Measurements from ENCODE around the gene CDKAL1.
"Not testable (repeated sequence)": the region's sequence is repeated elsewhere in the genome, so short reads cannot be mapped to it uniquely, and the experiment has no call there.

Gene CDKAL1

GRCh38 chr6:20599302-20600051 is 65.2 kb downstream of the CDKAL1 start:
- DNase-seq (ENCODE audit: low read depth) = no peak

GRCh38 chr6:20600831-20601230 is 66.6 kb downstream of the CDKAL1 start:
- no peak for DNase-seq (ENCODE audit: low read depth)

GRCh38 chr6:20604159-20604558 is 69.9 kb downstream of the CDKAL1 start:
- DNase-seq (ENCODE audit: low read depth) = no peak

DNA sequence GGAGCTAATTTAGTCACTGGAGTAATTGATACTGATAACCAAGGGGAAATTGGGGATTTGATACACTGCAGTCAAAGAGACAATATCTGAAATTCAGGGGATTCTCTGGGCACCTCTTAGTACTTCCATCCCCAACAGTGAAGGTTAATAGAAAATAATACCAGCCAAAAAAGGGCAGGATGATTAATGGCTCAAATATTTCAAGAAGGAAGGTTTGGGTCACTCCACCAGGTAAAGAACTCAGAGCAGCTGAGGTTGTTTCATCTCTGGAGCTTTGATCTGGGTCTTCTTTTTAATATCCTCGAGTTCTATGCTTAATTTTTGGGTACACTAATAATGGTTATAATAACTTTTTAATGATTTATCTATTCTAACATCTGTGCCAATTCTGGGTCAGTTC is 70.8 kb downstream of the CDKAL1 start:
- DNase-seq (ENCODE audit: low read depth) = no peak

DNA sequence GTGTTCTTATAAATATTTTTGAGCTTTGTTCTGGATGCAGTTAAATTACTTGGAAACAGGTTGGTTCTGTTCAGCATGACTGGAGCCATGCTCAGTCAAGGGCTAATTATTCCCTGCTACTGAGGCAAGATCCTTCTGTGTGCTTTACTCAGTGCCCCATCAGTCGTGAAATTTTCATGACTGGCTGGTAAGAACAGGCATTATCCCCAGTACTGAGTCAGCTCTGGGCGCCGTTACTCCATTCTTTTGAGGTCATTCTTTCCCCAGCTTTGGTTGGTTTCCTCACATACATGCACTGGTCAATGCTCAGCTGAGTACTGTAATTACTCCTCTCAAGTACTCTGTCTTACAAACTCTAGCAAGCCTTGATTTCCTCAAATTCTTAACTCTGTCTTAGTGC is 71.3 kb downstream of the CDKAL1 start:
- DNase-seq (ENCODE audit: low read depth) = no peak

DNA sequence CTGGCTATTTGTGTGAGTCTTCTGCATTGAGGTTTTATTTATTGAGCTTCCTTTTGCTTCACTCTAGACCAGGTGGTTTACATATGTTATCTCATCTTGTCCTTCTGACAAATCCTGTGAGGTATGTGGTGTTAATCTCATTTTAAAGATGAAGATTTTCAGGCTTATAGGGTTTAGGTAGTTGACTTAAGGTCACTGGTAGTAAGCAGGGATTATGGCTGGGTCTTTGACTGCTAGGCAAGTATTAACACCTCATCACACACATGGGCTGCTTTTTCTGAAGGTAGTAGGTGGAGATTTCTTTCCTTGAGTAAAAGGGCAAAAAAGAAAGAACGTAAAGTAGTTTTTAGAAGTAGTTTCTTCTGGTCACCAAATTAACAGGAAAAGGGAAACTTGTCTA is 72.6 kb downstream of the CDKAL1 start:
- DNase-seq (ENCODE audit: low read depth) = no peak

DNA sequence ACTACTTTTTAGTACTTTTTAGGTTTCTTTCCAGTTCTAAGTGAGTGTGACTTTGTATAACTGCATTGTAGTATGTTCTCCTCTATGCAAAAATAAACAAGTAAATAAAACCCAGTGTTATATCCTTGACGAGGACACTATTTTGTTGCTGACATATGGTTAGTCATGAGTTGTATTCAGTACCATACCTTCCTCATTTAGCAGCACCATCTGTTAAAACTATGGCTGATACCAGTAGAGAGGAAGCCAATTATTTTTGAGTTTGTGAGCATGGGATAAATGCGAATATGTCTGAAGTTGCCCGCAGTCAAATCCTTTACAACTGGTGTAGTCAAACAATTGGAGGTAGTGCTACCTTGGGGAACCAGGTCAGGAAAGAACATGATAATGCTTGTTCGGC is 74.1 kb downstream of the CDKAL1 start:
- no peak for DNase-seq (ENCODE audit: low read depth)

DNA sequence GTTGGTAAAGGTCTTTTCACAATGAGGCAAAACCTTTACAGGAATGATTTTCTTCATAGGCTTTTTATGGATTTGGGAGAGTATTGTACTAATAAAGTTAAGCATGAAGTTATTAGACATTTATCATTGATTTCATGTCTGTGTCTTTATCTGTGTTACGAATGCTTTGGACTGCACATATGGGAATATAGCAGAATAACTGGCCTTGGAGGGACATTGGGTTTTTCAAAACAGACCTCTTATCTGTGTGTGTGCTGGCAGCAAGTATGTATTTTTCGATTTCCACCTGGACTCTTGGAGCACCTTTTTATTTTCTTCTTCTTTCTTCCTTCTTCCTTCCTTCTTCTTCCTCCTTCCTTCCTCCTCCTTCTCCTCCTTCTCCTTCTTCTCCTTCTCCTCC is 74.6 kb downstream of the CDKAL1 start:
- DNase-seq (ENCODE audit: low read depth) = no peak

DNA sequence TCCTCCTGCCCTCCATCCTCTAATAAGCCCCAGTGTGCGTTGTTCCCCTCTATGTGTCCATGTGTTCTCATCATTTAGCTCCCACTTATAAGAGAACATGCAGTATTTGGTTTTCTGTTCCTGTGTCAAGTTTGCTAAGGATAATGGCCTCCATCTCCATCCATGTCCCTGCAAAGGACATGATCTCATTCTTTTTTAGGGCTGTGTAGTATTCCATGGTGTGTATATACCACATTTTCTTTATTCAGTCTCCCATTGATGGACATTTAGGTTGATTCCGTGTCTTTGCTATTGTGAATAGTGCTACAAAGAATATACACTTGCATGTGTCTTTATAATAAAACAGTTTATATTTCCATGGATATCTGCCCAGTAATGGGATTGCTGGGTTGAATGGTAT is 75.7 kb downstream of the CDKAL1 start:
- DNase-seq (ENCODE audit: low read depth) = not testable (repeated sequence)

- no peak for DNase-seq (ENCODE audit: low read depth)
Observed at GRCh38 chr6:20610636-20611370, 76.5 kb downstream of the CDKAL1 start.

- not testable (repeated sequence) for DNase-seq (ENCODE audit: low read depth)
Observed at GRCh38 chr6:20617537-20617936, 83.3 kb downstream of the CDKAL1 start.

DNA sequence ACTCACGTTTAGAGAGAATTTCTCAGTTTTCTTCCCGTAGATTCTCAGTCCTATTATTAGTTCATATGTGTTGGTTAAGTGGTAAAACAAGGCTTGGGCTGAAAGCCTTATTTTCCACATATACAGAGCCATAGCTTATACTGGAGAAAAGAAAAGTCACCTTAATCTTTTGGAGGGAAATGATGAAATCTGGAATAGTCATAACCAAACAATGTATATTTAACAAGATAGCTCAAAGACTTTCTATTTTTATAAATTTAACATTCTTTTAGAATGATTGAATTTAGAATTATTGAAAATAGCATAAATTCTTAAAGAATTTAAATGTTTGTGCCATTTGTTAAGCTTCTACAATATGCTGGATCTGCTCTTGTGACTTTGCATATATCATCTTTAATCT is 85.8 kb downstream of the CDKAL1 start:
- DNase-seq (ENCODE audit: low read depth) = no peak

DNA sequence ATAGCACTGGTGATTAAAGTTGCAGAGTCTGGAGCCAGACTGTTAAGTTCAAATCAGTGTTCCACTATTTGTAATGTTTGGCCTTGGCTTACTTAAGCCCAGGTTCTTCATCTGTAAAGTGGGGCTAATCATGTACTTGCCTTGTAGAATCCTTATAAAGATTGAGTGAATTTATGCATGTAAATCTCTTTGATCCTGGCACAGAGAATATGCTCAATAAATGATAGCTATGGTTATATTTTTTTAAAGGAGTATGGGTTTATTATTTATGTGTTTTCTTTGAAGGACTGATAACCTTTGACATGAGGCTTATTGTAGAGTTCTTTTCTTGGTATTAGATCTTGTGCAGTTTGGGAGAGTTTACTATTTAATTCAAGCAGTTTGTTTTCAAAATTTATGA is 89.5 kb downstream of the CDKAL1 start:
- no peak for DNase-seq (ENCODE audit: low read depth)

DNA sequence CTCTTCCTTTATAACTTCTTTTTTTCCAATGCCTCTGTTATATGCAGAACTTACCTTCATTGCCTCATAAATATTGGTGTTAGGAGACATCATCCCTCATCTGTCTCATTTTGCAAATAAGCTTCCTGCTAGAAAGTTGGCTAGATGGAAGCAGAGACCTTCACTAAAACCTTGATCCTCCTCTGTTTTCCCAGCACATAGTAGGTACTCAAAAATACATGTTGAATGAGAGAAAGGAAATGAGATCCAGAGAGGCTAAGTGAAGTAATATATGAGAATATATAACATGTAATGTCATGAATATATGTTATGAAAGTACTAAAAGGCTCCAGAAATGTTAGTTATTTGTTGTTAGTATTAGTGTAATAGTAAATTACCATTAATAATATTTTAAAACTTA is 91.9 kb downstream of the CDKAL1 start:
- DNase-seq (ENCODE audit: low read depth) = no peak

- DNase-seq (ENCODE audit: low read depth) = no peak
Observed at GRCh38 chr6:20629509-20629908, 95.3 kb downstream of the CDKAL1 start.

- DNase-seq (ENCODE audit: low read depth) = no peak
Observed at GRCh38 chr6:20630136-20630535, 95.9 kb downstream of the CDKAL1 start.

- no peak for DNase-seq (ENCODE audit: low read depth)
Observed at GRCh38 chr6:20630617-20631548, 96.6 kb downstream of the CDKAL1 start.

- no peak for DNase-seq (ENCODE audit: low read depth)
Observed at GRCh38 chr6:20631549-20631924, 97.3 kb downstream of the CDKAL1 start.

GRCh38 chr6:20632696-20633095 is 98.4 kb downstream of the CDKAL1 start:
- DNase-seq (ENCODE audit: low read depth) = no peak

- DNase-seq (ENCODE audit: low read depth) = no peak
Observed at GRCh38 chr6:20633566-20634340, 99.5 kb downstream of the CDKAL1 start.

DNA sequence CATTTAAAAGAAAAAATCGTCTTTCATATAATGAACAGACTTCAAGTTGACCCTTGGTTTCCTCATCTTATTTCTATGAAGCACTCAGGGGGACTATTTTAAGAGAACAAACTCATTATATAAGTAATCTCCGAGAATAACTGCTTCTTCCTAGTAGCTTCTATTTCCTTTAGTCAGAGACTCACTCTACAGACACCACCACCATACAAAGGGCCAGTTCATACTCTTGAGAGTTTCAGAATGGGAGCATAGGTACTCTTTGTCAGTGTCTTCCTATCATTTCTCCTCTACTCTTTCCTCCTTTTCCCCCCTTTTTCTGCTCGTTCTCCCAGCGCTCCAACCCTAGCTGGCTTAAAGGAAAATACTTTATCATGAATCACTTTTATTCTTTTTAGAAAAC is 104.9 kb downstream of the CDKAL1 start:
- DNase-seq (ENCODE audit: low read depth) = no peak

DNA sequence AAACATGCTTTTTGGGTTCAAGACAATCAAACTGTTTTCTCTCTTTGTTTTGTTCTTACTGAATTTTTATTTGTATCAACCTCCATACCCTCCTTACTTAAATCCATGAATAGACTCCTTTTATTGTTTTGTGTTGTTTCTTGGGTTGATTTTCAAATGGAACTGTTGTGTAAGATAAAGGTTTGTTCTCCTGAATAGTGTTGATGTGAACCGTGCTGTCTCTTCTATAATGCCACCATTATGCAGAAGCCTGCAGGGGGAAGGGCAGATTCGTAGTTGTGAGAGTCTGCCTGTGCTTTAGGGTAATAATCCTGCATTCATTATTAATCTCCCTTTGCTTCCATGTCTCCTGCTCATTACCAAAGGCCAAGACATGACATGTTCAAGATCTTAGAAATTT is 105.9 kb downstream of the CDKAL1 start:
- no peak for DNase-seq (ENCODE audit: low read depth)

Data from stimulated activated CD8-positive, alpha-beta memory T cell treated with anti-CD3 and anti-CD28 coated beads, Interleukin-4, amount 100 ng/mL, for 24 hours (primary cell).